Rectal smooth muscle tissue (tissue), 1 donor: Measurements from ENCODE around the gene OR4D5.

Experiments used
- H3K27ac ChIP-seq: one replicate; pipeline ENCODE4 v1.7.0; 2013; ENCODE audit warnings: low read depth, low read length, inconsistent platforms
- H3K27me3 ChIP-seq: one replicate; pipeline ENCODE4 v1.7.0; 2013; ENCODE audit warnings: low read length; ENCODE audit not compliant: control insufficient read depth, insufficient read depth
- H3K36me3 ChIP-seq: one replicate; pipeline ENCODE4 v1.7.0; 2013; ENCODE audit warnings: low read length; ENCODE audit not compliant: control insufficient read depth, insufficient read depth
- H3K4me1 ChIP-seq: one replicate; pipeline ENCODE4 v1.7.0; 2013; ENCODE audit warnings: low read length; ENCODE audit not compliant: control insufficient read depth, insufficient read depth
- H3K4me3 ChIP-seq: one replicate; pipeline ENCODE4 v1.7.0; 2013; ENCODE audit warnings: low read length
- H3K9ac ChIP-seq: one replicate; pipeline ENCODE4 v1.7.0; 2013; ENCODE audit warnings: low read length

The OR4D5 gene

GRCh38 chr11:123939317-123939716, at the start of gene OR4D5:
Gene OR4D5, plus strand, starts transcription at chr11:123939617. Its CDS starts 0 bp downstream, at chr11:123939617.
- Histone ChIP-seq H3K27me3 (no peaks in the 10 kb centered on the region), H3K4me3 (no peak within 1 kb of the TSS), H3K9ac (no peak within 1 kb of the TSS), H3K4me1 (no peaks in the 10 kb centered on the region), H3K27ac (no peak within 1 kb of the TSS), H3K36me3 (no peaks in the 10 kb centered on the region)

DNA sequence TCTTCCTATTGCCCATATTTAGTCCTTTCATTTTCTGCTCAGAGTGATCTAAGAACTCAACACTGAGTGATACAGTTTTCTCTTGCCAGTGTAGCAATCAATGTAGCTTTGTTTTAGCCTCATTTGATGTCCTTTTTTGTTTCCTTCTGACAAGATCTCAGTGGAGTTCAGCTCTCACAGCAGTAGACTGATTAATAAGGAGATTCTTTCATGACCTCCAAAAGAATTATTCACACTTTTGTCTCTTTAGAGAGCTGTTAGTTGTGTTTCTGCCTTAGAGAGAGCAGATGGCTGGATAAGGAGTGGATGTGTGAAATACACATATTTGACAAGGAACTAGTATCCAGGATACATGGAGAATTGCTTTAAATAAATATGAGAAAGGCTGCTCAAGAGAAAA, 47.4 kb upstream of the OR4D5 start:
- H3K27me3 ChIP-seq, result no peaks in the 10 kb centered on the region
- H3K9ac ChIP-seq, result no peak overlapping the region
- no peaks in the 10 kb centered on the region for H3K4me1 ChIP-seq
- no peaks in the 10 kb centered on the region for H3K36me3 ChIP-seq
- H3K4me3 ChIP-seq, result no peak overlapping the region
- no peak overlapping the region for H3K27ac ChIP-seq

GRCh38 chr11:123899792-123900191, 39.6 kb upstream of the OR4D5 start:
- no peaks in the 10 kb centered on the region for H3K4me1 ChIP-seq
- no peak overlapping the region for H3K27ac ChIP-seq
- no peak overlapping the region for H3K4me3 ChIP-seq
- H3K9ac ChIP-seq, result no peak overlapping the region
- H3K27me3 ChIP-seq, result no peaks in the 10 kb centered on the region
- no peaks in the 10 kb centered on the region for H3K36me3 ChIP-seq

- Histone ChIP-seq H3K4me3 (no peak within 1 kb of the TSS), H3K36me3 (no peaks in the 10 kb centered on the region), H3K4me1 (no peaks in the 10 kb centered on the region), H3K27ac (no peak within 1 kb of the TSS), H3K27me3 (no peaks in the 10 kb centered on the region), H3K9ac (no peak within 1 kb of the TSS)
Observed at GRCh38 chr11:123901867-123902266, 37.5 kb upstream of the OR4D5 start, which contains the start of gene OR8D4. Gene OR8D4, plus strand, starts transcription at chr11:123902167. Its CDS starts 4,265 bp downstream, at chr11:123906432.

GRCh38 chr11:123903932-123904331, 35.5 kb upstream of the OR4D5 start:
- no peak overlapping the region for H3K4me3 ChIP-seq
- H3K9ac ChIP-seq, result no peak overlapping the region
- no peaks in the 10 kb centered on the region for H3K27me3 ChIP-seq
- no peaks in the 10 kb centered on the region for H3K36me3 ChIP-seq
- no peak overlapping the region for H3K27ac ChIP-seq
- no peaks in the 10 kb centered on the region for H3K4me1 ChIP-seq

GRCh38 chr11:123904932-123905331, 34.5 kb upstream of the OR4D5 start:
- Histone ChIP-seq H3K4me1 (no peaks in the 10 kb centered on the region), H3K9ac (no peak overlapping the region), H3K4me3 (no peak overlapping the region), H3K27ac (no peak overlapping the region), H3K27me3 (no peaks in the 10 kb centered on the region), H3K36me3 (no peaks in the 10 kb centered on the region)

GRCh38 chr11:123905826-123906225, 33.6 kb upstream of the OR4D5 start:
- no peak overlapping the region for H3K4me3 ChIP-seq
- H3K27me3 ChIP-seq, result no peaks in the 10 kb centered on the region
- H3K36me3 ChIP-seq, result no peaks in the 10 kb centered on the region

DNA sequence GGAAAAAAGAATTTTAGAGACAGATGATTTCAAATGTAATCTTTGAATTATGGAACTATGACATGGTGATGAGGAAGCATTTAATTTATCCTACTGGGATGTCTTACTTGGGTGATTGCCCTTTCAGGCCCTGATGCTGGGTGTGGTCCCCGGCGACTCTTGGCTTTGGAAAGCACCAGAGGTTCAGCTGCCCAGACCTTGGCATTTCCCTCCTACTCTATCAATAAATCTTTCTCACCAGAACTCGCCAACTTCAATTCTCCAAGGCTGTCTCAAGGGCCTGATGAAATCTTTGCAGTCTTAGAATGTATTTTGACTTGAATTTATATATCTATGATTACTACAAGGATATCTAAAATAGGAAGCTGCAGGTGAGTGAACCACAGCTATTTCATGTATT, 18.5 kb upstream of the OR4D5 start:
- Histone ChIP-seq H3K4me1 (no peaks in the 10 kb centered on the region), H3K27me3 (no peaks in the 10 kb centered on the region), H3K9ac (no peak overlapping the region), H3K4me3 (no peak overlapping the region), H3K27ac (no peak overlapping the region), H3K36me3 (no peaks in the 10 kb centered on the region)

More at GRCh38 chr11:123905826-123906225, 33.6 kb upstream of the OR4D5 start:
- Histone ChIP-seq H3K27ac (no peak overlapping the region), H3K9ac (no peak overlapping the region), H3K4me1 (no peaks in the 10 kb centered on the region)

DNA sequence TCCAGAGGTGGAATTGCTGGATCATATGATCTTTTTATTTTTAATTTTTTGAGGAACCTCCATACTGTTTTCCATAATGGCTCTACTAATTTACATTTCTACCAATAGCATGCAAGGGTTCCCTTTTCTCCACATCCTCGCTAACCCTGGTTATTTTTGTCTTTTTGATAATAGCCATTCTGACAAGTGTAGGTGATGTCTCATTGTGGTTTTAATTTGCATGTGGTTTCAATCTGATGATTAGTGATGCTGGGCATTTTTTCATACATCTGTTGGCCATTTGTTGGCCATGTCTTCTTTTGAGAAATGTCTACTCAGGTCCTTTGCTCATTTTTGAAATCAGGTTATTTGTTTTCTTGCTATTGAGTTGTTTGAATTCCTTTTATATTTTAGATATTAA, 15.4 kb upstream of the OR4D5 start:
- Histone ChIP-seq H3K27ac (no peak overlapping the region), H3K4me3 (no peak overlapping the region), H3K9ac (no peak overlapping the region), H3K36me3 (no peaks in the 10 kb centered on the region), H3K4me1 (no peaks in the 10 kb centered on the region), H3K27me3 (no peaks in the 10 kb centered on the region)

DNA sequence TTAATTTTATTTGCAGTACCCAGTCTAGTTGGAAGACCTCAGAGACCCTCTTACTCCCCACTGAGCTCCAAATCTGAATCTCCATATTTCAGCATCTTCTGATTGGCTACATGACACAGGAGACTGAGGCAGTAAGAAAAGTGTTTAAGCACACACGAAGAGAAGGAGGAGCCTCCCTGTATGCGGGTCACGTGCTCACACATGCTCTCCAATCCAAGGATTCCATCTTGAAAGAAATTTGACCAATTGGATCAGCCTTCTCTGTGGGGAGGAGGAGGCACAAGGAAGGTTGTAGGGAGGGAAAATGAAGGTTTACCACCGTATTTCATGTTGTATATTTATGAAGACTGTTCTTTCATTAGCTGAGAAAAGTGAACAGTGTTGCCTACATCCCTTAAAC, 3.0 kb downstream of the OR4D5 start:
- H3K36me3 ChIP-seq, result no peaks in the 10 kb centered on the region
- H3K4me3 ChIP-seq, result no peak overlapping the region
- no peaks in the 10 kb centered on the region for H3K27me3 ChIP-seq
- H3K27ac ChIP-seq, result no peak overlapping the region
- H3K4me1 ChIP-seq, result no peaks in the 10 kb centered on the region
- H3K9ac ChIP-seq, result no peak overlapping the region

DNA sequence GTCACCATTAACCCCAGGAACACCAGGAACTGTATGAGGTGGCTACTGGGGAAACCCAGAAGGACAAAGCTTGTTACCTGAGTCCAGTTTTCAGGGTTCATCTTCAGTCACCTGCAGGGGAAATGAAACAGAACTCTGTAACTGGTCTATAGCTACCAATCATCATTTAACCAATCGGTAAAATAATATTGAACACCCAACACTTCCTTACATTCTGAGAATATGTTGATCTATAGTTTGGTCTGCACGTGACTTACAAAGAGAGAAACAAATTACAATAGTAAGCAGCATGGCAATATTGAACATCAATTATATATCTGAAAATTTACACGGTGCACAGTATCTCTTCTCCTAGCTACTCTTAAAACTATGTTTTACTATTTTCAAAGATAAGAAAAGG, 4.3 kb downstream of the OR4D5 start, which contains the start of gene OR6T1:
OR6T1 (minus strand) TSS at position 101 of the 400 bp plus-strand sequence; CDS start at position 101, 0 bp downstream.
- no peaks in the 10 kb centered on the region for H3K27me3 ChIP-seq
- no peaks in the 10 kb centered on the region for H3K4me1 ChIP-seq
- no peak within 1 kb of the TSS for H3K9ac ChIP-seq
- H3K4me3 ChIP-seq, result no peak within 1 kb of the TSS
- no peak within 1 kb of the TSS for H3K27ac ChIP-seq
- H3K36me3 ChIP-seq, result no peaks in the 10 kb centered on the region

DNA sequence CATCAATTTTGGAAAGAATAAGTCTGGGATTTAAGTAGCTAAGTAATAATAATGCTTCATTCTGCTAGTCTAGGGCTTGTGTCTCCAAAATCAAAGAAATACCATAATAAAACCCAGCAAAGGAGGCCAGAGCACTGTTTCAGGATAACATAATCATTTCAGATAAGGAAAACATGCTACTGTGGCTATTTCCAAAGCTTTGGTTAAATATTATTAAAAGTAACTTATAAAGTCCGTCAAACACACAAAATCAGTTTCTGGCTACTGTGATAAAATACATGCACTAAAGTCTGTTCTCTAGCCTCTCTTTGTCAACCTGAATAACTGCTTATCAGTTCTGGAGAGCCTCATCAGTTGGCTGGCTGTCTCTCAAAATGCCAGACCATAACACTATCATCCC, 5.7 kb downstream of the OR4D5 start:
- no peaks in the 10 kb centered on the region for H3K4me1 ChIP-seq
- no peak overlapping the region for H3K27ac ChIP-seq
- H3K9ac ChIP-seq, result no peak overlapping the region
- no peaks in the 10 kb centered on the region for H3K36me3 ChIP-seq
- H3K27me3 ChIP-seq, result no peaks in the 10 kb centered on the region
- no peak overlapping the region for H3K4me3 ChIP-seq

- Histone ChIP-seq H3K36me3 (no peaks in the 10 kb centered on the region), H3K4me3 (no peak overlapping the region)
Observed at GRCh38 chr11:123956752-123957151, 17.3 kb downstream of the OR4D5 start.

More at GRCh38 chr11:123956752-123957151, 17.3 kb downstream of the OR4D5 start:
- Histone ChIP-seq H3K9ac (no peak overlapping the region), H3K4me1 (no peaks in the 10 kb centered on the region), H3K27ac (no peak overlapping the region), H3K27me3 (no peaks in the 10 kb centered on the region)
